Panc1 (cell line): Measurements from ENCODE around the gene RPL19. TPM values are rescaled to one million over a fixed set of nuclear protein-coding genes. Genes with fewer than 3 reads are reported as not detected.
"Not testable (repeated sequence)": the region's sequence is repeated elsewhere in the genome, so short reads cannot be mapped to it uniquely, and the experiment has no call there.

Source experiments
- ATAC-seq: fragments of 200-7000 bp; cut with Tn5 transposase; 2 replicates; pipeline ENCODE4 v1.9.1; 2020; ENCODE audit warnings: mild to moderate bottlenecking, moderate library complexity
- BruUV-seq: library from RNA; stranded (reverse); fragments of 400-500 nt; replicated peaks from 2 replicates; lab custom pipeline; 2021; lab: Mats Ljungman, UMichigan
- CTCF ChIA-PET: fragments of 300-600 bp; sonication (Branson Sonifier 250); formaldehyde crosslinking; loops from one replicate; lab custom pipeline; 2022; ENCODE audit warnings: antibody characterized with exemption; lab: Charles Lee
- POLR2A ChIA-PET: fragments of 300-600 bp; sonication (Branson Sonifier 250); formaldehyde crosslinking; loops from one replicate; lab custom pipeline; 2022; ENCODE audit warnings: antibody characterized with exemption; lab: Charles Lee
- DNase-seq: peaks from one replicate; pipeline ENCODE4 v3.0.0-alpha.2; 2010; ENCODE audit warnings: low read depth, low spot score
- H3K27ac ChIP-seq: 2 replicates; pipeline ENCODE4 v1.5.1; 2011; ENCODE audit warnings: mild to moderate bottlenecking, low read length, inconsistent platforms
- H3K27me3 ChIP-seq: fragments of 200-500 bp; sonication (Bioruptor generic); 2 replicates; pipeline ENCODE4 v1.6.0; 2014; ENCODE audit warnings: low read length, inconsistent platforms; ENCODE audit not compliant: control insufficient read depth, insufficient read depth
- H3K36me3 ChIP-seq: fragments of 200-500 bp; sonication (Bioruptor generic); 2 replicates; pipeline ENCODE4 v1.5.1; 2014; ENCODE audit warnings: inconsistent platforms, mild to moderate bottlenecking, low read length, moderate library complexity; ENCODE audit not compliant: control insufficient read depth, insufficient read depth
- H3K4me1 ChIP-seq: 2 replicates; pipeline ENCODE4 v1.5.1; 2011; ENCODE audit warnings: inconsistent platforms, mild to moderate bottlenecking, low read length, moderate library complexity; ENCODE audit not compliant: control insufficient read depth, insufficient read depth
- H3K4me3 ChIP-seq, 2 experiments: 2 replicates each; pipeline ENCODE4 v1.5.1; 2011 to 2012; ENCODE audit warnings: low read depth in 2 of 2, low read length in 2 of 2, mild to moderate bottlenecking in 2 of 2, inconsistent platforms in 1 of 2, moderate library complexity in 1 of 2
- H3K9me3 ChIP-seq: fragments of 200-500 bp; sonication (Bioruptor generic); 2 replicates; pipeline ENCODE4 v1.5.1; 2014; ENCODE audit warnings: low read depth, mild to moderate bottlenecking, inconsistent platforms, low read length, moderate library complexity; ENCODE audit not compliant: control insufficient read depth, insufficient read depth
- CTCF ChIP-seq: fragments of 450-650 bp; IDR thresholded peaks from 2 replicates; pipeline ENCODE4 v1.5.1; 2017; ENCODE audit warnings: mild to moderate bottlenecking
- TCF7L2 ChIP-seq: IDR thresholded peaks from 2 replicates; pipeline ENCODE4 v1.6.1; 2011; ENCODE audit warnings: mild to moderate bottlenecking, low read depth, low read length, inconsistent platforms
- in situ Hi-C: cut with HindIII; loops from 2 replicates; pipeline ENCODE4 v1.10.0; 2016; ENCODE audit warnings: low sequenced_read_pairs, low pct_unique_long_range_greater_than_20kb
- intact Hi-C: fragments of 100-400 bp; cut with micrococcal nuclease; formaldehyde crosslinking; loops from one replicate; pipeline ENCODE4 v1.10.0; 2022; ENCODE audit not compliant: unreplicated experiment
- total RNA-seq: library from RNA; stranded (reverse); gene quantifications from one replicate; pipeline ENCODE4 v1.2.1, GENCODE V29; 2021; ENCODE audit not compliant: unreplicated experiment

The RPL19 gene
- total RNA-seq, 1 experiment from 2014 or later = 971 TPM

- intact Hi-C loops = loop anchor here (2.0 kb wide), 1 partner anchor 38 kb away; no protein-coding TSS in a partner anchor
- in situ Hi-C loops = no loop called here
- Histone ChIP-seq H3K27me3 (no peaks in the 10 kb centered on the region), H3K4me1 (no peaks in the 10 kb centered on the region; the same call in 1 of the 2 replicates), H3K36me3 (no peaks in the 10 kb centered on the region), H3K27ac (no peak overlapping the region), H3K4me3 (no peak overlapping the region), H3K9me3 (no peaks in the 10 kb centered on the region)
- BruUV-seq = no TSS peak
- ChIA-PET POLR2A (interaction anchor here (0.7 kb wide), 1 partner anchor 38 kb away, joined by 3 read pairs; no protein-coding TSS in a partner anchor), CTCF (interaction anchor here (0.5 to 2.5 kb wide), 5 partner anchors 32 to 350 kb away, joined by 5 to 26 read pairs (median 10); no protein-coding TSS in a partner anchor)
- peak; percentile 85 for TF ChIP-seq CTCF
- TF ChIP-seq TCF7L2 = no peak
- ATAC-seq (peak; percentile 90), DNase-seq (peak; percentile 51)
These were observed 44.8 kb downstream of the RPL19 start for GRCh38 chr17:39244600-39245570.

- DNase-seq (no peak), ATAC-seq (no peak)
- in situ Hi-C loops (no loop called here), intact Hi-C loops (no loop called here)
- ChIA-PET POLR2A (no interaction called here), CTCF (interaction anchor here (1.0 kb wide), 1 partner anchor 8 kb away, joined by 3 read pairs; no protein-coding TSS in a partner anchor)
- H3K36me3 ChIP-seq = no peaks in the 10 kb centered on the region
- H3K27me3 ChIP-seq = no peaks in the 10 kb centered on the region
- TF ChIP-seq CTCF = no peak
- no peaks in the 10 kb centered on the region; the same call in 1 of the 2 replicates for H3K4me1 ChIP-seq
- no peaks in the 10 kb centered on the region for H3K9me3 ChIP-seq
- no TSS peak for BruUV-seq
- H3K27ac ChIP-seq = no peak overlapping the region
- H3K4me3 ChIP-seq = no peak overlapping the region
These were observed 46.2 kb downstream of the RPL19 start for GRCh38 chr17:39246274-39246673.

GRCh38 chr17:39250076-39250475 is 50.0 kb downstream of the RPL19 start:
- DNase-seq, H3K27ac ChIP-seq, POLR2A ChIA-PET, H3K9me3 ChIP-seq, intact Hi-C loops, CTCF ChIA-PET, H3K27me3 ChIP-seq, H3K36me3 ChIP-seq, H3K4me3 ChIP-seq, in situ Hi-C loops, BruUV-seq, ATAC-seq, H3K4me1 ChIP-seq: not testable (repeated sequence)
